Body of pancreas (tissue), 4 donors: Measurements from ENCODE around the gene MADCAM1.

Experiments
- CTCF ChIP-seq, 7 experiments: fragments of 450-650 bp in 4 of 7; fragments of 200-600 bp in 3 of 7; sonication (generic) in 3 of 7; IDR thresholded peaks; one replicate each; pipeline ENCODE4 v1.5.1; 2016 to 2019; ENCODE audit warnings: antibody characterized with exemption in 7 of 7
- POLR2A ChIP-seq, 3 donors: fragments of 450-650 bp; IDR thresholded peaks; one replicate each; pipeline ENCODE4 v1.6.1; 2016; ENCODE audit warnings: antibody characterized with exemption in 3 of 3, mild to moderate bottlenecking in 2 of 3

DNA sequence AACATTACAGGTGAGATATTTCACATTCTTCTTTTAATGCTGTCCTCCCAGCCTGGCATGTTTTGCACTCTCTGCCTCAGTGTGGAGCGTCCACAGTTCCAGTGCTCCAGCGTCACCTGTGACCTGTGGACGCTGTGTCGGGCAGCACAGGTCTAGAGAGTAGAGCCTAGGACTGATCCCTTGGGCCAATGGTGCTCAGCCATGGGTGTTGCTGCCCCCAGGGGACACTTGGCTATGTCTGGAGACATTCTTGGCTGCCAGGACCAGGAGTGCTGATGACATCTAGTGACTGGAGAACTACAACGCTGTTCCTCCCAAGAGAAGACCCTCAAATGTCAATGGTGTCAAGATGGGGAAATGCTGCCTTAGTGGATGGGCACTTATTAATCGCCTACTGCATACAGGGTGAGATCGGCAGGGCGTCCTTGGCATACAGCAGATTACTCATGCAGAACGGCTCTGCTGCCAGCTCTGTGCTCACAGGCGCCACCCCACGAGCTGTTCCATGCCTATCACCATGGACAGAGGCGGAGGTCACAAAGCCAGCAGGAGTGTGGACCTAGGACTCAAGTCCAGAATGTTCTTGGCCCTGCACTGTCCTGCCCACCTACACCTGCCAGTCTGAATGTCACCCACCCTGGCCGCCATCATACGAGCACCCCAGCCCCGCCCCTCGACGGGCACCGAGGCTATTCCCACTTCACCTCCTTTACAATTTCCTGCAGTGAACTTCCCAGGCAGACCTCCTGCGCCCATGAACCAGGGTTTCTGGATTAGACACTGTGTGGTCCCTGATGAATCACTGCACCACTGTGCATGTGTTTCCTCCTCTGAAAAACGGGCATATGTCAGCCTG is 13.9 kb upstream of the MADCAM1 start:
- TF ChIP-seq CTCF (IDR thresholded peaks at IDR 0.05) (peak in 1 of 7 experiments; percentile 16), POLR2A (IDR thresholded peaks at IDR 0.05) (no peak)
